Cardiac fibroblast (primary cell): ENCODE measurements around the gene LCAT.

Source experiments
- DNase-seq, 2 donors: peaks; one replicate each; pipeline versions ENCODE4 v3.0.0 to v3.0.0-alpha.2; 2010; ENCODE audit warnings: low read depth in 2 of 2
- H3K4me3 ChIP-seq, 2 donors: replicated peaks in 1 of 2; 1 replicate in 1 of 2; 2 replicates in 1 of 2; pipeline ENCODE4 v1.5.1; 2011; ENCODE audit warnings: low read depth in 2 of 2, low read length in 2 of 2, mild to moderate bottlenecking in 2 of 2, moderate library complexity in 1 of 2
- TF ChIP-seq, protein P1 (sequence below): IDR thresholded peaks from one replicate; pipeline ENCODE4 v1.5.1; 2011; ENCODE audit warnings: low read depth, mild to moderate bottlenecking, low read length, inconsistent platforms

Gene LCAT

DNA sequence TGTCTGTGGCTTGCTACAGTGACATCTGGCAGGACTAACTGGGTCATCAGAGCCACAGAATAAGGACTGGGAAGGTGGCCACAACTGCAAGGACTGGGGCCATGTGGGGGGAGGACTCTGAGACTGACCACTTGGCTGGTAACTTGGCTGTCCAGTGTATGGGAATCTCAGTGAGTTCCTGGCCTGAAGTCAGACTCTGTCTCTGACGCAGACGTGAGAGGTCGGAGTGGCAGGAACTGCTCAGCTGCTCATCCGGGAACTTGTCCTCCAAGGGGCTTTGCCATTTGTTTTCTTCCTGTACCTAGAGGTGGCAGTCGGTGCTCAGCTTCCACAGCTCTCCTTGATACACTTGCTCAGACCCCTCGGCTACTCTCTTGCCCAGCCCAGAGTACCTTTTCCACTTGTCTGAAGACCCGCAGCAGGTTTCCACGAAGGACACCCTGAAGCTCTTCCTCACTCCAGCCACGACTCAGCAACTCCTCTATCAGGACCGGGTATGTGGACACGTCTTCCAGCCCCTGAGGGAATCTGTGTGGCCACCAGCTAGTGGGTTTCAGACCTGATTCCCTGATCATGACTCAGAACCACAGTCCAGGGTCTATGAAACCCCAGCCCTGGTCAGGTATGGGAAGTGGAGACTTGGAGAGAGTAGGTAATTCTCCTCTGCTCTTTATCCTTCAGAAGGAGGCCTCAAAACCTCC, 43.7 kb upstream of the LCAT start:
- peak; percentile 35 to 55 for DNase-seq
- TF ChIP-seq, protein P1, sequence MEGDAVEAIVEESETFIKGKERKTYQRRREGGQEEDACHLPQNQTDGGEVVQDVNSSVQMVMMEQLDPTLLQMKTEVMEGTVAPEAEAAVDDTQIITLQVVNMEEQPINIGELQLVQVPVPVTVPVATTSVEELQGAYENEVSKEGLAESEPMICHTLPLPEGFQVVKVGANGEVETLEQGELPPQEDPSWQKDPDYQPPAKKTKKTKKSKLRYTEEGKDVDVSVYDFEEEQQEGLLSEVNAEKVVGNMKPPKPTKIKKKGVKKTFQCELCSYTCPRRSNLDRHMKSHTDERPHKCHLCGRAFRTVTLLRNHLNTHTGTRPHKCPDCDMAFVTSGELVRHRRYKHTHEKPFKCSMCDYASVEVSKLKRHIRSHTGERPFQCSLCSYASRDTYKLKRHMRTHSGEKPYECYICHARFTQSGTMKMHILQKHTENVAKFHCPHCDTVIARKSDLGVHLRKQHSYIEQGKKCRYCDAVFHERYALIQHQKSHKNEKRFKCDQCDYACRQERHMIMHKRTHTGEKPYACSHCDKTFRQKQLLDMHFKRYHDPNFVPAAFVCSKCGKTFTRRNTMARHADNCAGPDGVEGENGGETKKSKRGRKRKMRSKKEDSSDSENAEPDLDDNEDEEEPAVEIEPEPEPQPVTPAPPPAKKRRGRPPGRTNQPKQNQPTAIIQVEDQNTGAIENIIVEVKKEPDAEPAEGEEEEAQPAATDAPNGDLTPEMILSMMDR, result no peak
- no peak overlapping the region for H3K4me3 ChIP-seq

DNA sequence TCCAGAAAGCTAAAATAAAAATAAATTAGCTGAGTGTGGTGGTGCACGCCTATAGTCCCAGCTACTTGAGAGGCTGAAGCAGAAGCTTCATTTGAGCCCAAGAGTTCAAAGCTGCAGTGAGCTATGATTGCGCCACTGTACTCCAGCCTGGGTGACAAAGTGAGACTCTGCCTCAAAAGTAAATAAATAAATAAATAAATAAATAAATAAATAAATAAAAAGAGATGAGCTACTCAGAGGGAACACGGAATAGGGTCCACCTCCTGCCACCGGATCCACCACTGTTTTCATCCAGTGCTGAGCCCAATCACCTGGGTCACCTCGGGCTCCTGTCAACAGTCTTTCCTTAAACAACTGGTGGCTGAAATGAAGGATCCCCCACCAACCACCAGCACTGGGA, 43.0 kb upstream of the LCAT start:
- DNase-seq, result no peak
- no peak overlapping the region for H3K4me3 ChIP-seq
- TF ChIP-seq, protein P1, result no peak

DNA sequence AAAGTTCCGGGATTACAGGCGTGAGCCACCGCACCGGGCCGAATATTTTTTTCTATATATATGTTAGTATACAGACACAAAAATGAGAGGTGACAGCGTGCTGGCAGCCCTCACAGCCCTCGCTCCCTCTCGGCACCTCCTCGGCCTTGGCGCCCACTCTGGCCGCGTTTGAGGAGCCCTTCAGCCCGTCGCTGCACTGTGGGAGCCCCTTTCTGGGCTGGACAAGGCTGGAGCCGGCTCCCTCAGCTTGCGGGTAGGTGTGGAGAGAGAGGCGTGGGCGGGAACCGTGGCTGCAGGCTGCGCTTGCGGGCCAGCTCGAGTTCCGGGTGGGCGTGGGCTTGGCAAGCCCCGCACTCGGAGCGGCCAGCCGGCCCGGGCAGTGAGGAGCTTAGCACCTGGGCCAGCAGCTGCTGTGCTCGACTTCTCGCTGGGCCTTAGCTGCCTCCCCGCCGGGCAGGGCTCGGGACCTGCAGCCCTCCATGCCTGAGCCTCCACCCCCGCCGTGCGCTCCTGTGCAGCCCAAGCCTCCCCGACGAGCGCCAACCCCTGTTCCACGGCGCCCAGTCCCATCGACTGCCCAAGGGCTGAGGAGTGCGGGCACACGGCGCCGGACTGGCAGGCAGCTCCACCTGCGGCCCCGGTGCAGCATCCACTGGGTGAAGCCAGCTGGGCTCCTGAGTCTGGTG, 38.2 kb upstream of the LCAT start:
- H3K4me3 ChIP-seq, result no peak overlapping the region
- DNase-seq, result no peak
- TF ChIP-seq, protein P1, result no peak

DNA sequence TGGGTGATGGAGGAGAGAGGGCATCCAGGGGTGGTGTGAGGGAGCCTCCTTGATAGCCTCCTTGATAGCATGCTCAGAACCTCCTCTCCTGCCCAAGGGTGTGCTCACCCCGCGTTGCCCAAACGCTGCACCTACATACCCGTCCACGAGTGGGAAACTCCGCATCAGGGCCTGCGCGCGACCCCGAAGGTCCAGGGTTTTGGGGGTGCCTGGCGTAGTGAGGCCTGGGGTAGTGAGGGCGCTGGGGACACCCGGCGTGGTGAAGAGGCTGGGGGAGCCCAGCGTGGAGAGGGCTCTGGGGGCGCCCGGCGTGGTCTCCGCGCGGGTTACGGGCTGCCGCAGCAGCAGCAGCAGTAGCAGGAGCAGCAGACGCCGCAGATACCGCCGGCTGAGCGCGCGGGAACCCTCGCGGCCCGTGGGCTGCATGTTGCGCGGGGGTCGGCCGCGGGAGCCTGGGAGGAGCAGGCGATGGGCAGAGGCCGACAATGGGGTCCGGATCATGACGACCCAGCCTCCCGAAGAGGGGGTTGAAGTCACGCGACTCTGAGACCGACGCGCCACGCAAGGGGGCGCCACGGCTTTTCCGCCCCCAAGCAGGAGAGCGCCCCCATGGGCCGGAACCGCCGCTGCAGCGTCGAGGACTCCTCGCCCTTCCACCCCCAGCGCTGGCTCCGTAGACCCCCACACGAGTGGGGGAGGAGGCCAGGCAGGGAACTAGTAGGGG, 36.2 kb upstream of the LCAT start, which contains the start of gene DPEP3:
TSS of gene DPEP3 (minus strand) at position 545 of the 724 bp plus-strand sequence. CDS start at position 426, 119 bp downstream.
- TF ChIP-seq, protein P1, result peak; percentile 36
- H3K4me3 ChIP-seq, result no peak within 1 kb of the TSS
- DNase-seq, result no peak

DNA sequence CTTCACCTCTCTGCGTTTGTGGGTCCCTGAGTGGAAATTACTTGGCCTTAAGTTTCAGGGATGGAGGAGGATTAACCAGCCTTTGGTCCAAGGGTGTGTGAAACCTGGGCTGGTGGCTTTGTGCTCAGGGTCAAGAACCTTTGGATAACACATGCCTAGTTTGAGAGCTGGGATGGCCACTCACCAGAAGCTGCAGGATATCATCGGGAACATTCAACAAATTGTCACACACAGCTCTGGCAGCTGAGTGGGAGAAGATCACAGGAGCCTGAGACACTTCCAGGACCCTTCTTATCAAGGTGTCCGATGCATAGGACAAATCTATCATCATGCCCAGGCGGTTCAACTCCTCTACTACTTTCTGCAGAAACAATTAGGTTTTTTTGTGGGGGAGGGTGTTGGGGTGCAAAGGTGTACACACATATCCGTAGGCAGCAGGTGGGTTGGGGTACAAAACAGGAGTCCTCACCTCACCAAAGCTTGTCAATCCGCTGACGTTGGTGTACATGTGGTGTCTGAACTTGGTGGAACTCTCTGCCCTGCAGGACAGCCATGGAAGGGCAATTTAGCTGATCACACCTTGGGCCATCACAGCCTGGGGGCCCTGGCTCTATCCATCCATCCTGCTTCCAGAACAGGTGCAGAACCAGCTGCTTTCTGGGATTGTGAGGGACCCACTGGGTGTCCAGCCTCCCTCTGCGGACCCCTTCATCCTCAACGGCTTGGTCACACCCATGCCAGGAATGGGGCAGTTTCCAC, 33.7 kb upstream of the LCAT start:
- DNase-seq, result no peak
- TF ChIP-seq, protein P1, result no peak
- H3K4me3 ChIP-seq, result no peak overlapping the region

DNA sequence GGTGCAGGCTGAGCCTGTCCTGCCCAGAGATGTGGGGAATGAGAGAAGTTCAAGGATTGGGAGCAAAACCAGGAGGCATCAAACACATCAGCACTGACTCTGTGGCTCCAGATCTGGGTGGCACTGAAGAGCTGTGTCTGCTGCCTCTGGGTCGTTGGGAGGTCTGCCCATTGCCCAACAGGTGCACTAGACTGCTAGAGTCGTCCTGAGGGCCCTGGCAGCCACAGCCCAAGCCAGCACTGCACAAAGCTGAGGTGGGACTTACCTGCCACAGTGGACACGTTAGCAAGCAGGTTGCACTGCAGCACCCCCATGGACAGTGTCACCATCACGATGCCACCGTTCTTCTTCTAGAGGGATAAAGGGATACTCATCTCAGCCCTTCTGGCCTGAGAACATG, 33.1 kb upstream of the LCAT start:
- H3K4me3 ChIP-seq, result no peak overlapping the region
- DNase-seq, result no peak

More for the DNA sequence above, 33.1 kb upstream of the LCAT start:
- TF ChIP-seq, protein P1, result no peak
